Astrocyte (in vitro differentiated cells and primary cell): ENCODE measurements around the gene LRP1B.

Experiments used
- EZH2 ChIP-seq: IDR thresholded peaks from 2 replicates; pipeline ENCODE4 v1.6.1; 2012; ENCODE audit warnings: mild to moderate bottlenecking, low read length, inconsistent platforms; ENCODE audit not compliant: insufficient read depth
- TF ChIP-seq, protein P1 (sequence below): IDR thresholded peaks from 2 replicates; pipeline ENCODE4 v1.5.1; 2011; ENCODE audit warnings: low read depth, mild to moderate bottlenecking, inconsistent platforms, low read length, moderate library complexity; ENCODE audit not compliant: insufficient read depth

DNA sequence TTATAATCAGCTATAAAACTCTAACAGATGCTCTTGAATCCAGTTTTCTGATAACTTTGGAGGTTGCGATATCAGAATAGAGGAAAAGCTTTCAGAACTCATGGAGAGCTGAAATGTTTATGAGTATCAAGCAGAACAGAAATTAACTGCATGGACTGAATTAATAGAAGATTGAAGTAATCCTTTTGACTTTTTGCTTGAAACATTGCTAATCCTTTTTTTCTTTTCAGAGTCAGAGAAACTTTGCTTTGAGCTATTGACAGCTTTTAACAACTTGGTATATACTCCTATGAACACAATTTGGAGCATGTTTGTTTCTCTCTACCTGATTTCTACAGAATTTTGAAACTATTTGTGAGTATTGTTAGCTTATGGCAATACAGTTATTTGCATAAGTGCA is 1254.8 kb downstream of the LRP1B start:
- TF ChIP-seq, protein P1, sequence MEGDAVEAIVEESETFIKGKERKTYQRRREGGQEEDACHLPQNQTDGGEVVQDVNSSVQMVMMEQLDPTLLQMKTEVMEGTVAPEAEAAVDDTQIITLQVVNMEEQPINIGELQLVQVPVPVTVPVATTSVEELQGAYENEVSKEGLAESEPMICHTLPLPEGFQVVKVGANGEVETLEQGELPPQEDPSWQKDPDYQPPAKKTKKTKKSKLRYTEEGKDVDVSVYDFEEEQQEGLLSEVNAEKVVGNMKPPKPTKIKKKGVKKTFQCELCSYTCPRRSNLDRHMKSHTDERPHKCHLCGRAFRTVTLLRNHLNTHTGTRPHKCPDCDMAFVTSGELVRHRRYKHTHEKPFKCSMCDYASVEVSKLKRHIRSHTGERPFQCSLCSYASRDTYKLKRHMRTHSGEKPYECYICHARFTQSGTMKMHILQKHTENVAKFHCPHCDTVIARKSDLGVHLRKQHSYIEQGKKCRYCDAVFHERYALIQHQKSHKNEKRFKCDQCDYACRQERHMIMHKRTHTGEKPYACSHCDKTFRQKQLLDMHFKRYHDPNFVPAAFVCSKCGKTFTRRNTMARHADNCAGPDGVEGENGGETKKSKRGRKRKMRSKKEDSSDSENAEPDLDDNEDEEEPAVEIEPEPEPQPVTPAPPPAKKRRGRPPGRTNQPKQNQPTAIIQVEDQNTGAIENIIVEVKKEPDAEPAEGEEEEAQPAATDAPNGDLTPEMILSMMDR: no peak
- TF ChIP-seq EZH2: no peak
